Ovary (tissue), 3 donors: ENCODE data around the gene STARD9.

ENCODE experiments used
- POLR2A ChIP-seq: fragments of 450-650 bp; IDR thresholded peaks from one replicate; pipeline ENCODE4 v1.6.1; 2017; ENCODE audit warnings: antibody characterized with exemption, mild to moderate bottlenecking, moderate library complexity
- TF ChIP-seq, protein P1 (sequence below), 3 donors: fragments of 450-650 bp in 2 of 3; fragments of 200-600 bp in 1 of 3; IDR thresholded peaks; one replicate each; pipeline versions ENCODE4 v1.5.1 to v1.8.0; 2016 to 2022; ENCODE audit warnings: antibody characterized with exemption in 3 of 3, mild to moderate bottlenecking in 1 of 3
- donor health status: DM: no; HTN: no; CAD: no.

DNA sequence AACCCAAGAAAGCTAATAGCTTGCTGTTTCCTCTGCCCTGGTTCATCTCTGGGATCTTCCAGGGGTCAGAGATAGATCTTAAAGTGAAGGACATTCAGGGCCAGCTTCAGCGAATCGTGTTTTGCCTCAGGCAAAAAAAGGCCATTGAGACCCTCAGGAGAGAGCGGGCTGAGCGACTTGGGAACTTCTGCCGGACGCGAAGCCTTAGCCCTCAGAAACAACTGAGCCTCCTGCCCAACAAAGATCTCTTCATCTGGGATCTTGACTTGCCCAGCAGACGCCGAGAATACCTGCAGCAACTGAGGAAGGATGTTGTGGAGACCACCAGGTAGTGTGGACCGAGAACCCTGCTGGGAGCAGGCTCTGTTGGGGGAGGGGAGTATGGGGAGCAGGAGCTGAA is 119.0 kb downstream of the STARD9 start:
- TF ChIP-seq, protein P1, sequence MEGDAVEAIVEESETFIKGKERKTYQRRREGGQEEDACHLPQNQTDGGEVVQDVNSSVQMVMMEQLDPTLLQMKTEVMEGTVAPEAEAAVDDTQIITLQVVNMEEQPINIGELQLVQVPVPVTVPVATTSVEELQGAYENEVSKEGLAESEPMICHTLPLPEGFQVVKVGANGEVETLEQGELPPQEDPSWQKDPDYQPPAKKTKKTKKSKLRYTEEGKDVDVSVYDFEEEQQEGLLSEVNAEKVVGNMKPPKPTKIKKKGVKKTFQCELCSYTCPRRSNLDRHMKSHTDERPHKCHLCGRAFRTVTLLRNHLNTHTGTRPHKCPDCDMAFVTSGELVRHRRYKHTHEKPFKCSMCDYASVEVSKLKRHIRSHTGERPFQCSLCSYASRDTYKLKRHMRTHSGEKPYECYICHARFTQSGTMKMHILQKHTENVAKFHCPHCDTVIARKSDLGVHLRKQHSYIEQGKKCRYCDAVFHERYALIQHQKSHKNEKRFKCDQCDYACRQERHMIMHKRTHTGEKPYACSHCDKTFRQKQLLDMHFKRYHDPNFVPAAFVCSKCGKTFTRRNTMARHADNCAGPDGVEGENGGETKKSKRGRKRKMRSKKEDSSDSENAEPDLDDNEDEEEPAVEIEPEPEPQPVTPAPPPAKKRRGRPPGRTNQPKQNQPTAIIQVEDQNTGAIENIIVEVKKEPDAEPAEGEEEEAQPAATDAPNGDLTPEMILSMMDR (IDR thresholded peaks at IDR 0.05), result no peak
- no peak for TF ChIP-seq POLR2A
